Measurements from ENCODE around the gene GNGT2. TPM values are rescaled to one million over a fixed set of nuclear protein-coding genes. Genes with fewer than 3 reads are reported as not detected.

GNGT2 gene
- polyA plus RNA-seq, 1 of the 3 experiments (the other 2 are of a cell fraction) = 11.0 TPM

DNA sequence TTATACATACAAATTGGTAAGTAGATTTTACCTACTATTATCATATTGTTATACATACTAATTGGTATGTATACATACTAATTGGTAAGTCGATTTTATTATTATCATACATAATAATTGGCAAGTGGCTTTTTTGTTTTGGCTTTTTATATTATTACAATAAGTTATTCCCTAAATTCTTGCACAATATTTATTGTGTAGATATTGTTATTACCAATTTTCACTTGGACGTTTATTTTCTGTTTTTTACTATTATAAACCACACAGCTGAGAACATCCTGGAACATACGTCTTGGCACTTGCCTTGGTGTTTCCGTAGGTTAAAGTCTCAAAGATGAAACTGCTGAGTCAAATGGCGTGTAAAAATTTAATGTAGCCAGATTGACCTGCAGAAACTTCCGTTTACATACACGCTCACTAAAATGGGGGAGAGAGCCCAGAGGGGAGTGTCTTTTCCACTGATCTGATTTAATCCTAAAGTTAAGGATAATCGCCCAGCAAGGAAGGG is 18.9 kb downstream of the GNGT2 start:
- no peaks in the 10 kb centered on the region for H3K36me3 ChIP-seq (replicated peaks in 1 of 2; ENCODE audit: control insufficient read depth in 1 of 2, insufficient read depth in 2 of 2, low read length in 1 of 2)
- H2AFZ ChIP-seq (ENCODE audit: low read depth) = peak overlapping the region; percentile 92
- 1% methylated on average over 8 of the region's 8 CpGs for WGBS (ENCODE audit: low lambda C conversion rate)
- peak overlapping the region; percentile 90 to 94 for H3K27ac ChIP-seq (ENCODE audit: low read depth in 2 of 2, low read length in 1 of 2)
- peak overlapping the region; percentile 64 to 77 for H3K4me3 ChIP-seq (ENCODE audit: low read depth in 2 of 2, low read length in 1 of 2)
- TF ChIP-seq TAF1 (IDR thresholded peaks at IDR 0.05; ENCODE audit: borderline replicate concordance, low read depth, low read length) (no peak), NFIC (IDR thresholded peaks at IDR 0.05; ENCODE audit: borderline replicate concordance) (no peak), YY1 (IDR thresholded peaks at IDR 0.05; ENCODE audit: low read depth) (0 out of 2 replicates have a peak, but pooled peaks have one; percentile 8)
- TF ChIP-seq, protein P1, sequence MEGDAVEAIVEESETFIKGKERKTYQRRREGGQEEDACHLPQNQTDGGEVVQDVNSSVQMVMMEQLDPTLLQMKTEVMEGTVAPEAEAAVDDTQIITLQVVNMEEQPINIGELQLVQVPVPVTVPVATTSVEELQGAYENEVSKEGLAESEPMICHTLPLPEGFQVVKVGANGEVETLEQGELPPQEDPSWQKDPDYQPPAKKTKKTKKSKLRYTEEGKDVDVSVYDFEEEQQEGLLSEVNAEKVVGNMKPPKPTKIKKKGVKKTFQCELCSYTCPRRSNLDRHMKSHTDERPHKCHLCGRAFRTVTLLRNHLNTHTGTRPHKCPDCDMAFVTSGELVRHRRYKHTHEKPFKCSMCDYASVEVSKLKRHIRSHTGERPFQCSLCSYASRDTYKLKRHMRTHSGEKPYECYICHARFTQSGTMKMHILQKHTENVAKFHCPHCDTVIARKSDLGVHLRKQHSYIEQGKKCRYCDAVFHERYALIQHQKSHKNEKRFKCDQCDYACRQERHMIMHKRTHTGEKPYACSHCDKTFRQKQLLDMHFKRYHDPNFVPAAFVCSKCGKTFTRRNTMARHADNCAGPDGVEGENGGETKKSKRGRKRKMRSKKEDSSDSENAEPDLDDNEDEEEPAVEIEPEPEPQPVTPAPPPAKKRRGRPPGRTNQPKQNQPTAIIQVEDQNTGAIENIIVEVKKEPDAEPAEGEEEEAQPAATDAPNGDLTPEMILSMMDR (IDR thresholded peaks at IDR 0.05) = no peak
- TF ChIP-seq, protein P2, sequence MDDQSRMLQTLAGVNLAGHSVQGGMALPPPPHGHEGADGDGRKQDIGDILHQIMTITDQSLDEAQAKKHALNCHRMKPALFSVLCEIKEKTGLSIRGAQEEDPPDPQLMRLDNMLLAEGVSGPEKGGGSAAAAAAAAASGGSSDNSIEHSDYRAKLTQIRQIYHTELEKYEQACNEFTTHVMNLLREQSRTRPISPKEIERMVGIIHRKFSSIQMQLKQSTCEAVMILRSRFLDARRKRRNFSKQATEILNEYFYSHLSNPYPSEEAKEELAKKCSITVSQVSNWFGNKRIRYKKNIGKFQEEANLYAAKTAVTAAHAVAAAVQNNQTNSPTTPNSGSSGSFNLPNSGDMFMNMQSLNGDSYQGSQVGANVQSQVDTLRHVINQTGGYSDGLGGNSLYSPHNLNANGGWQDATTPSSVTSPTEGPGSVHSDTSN (IDR thresholded peaks at IDR 0.05) = no peak
- H3K4me2 ChIP-seq = peak overlapping the region; percentile 74
- ChIA-PET POLR2A (no interaction called here), CTCF (interaction anchor here (0.7 to 8.6 kb wide), 12 partner anchors 10 to 378 kb away, joined by 3 to 77 read pairs (median 4); partner anchors contain the start of gene PHOSPHO1)
- peaks cover 21% of the 10 kb centered on the region for H3F3A ChIP-seq (replicated peaks; ENCODE audit: insufficient read depth)
- peaks cover 0 to 3% of the 10 kb centered on the region in 2 experiments; a peak in 2 of 4 replicates for H3K4me1 ChIP-seq (ENCODE audit: control insufficient read depth in 1 of 2, insufficient read depth in 2 of 2, low read depth in 1 of 2, low read length in 1 of 2)
- H3K27me3 ChIP-seq (ENCODE audit: insufficient read depth) = no peaks in the 10 kb centered on the region; the same call in 1 of the 2 replicates
- H3K79me2 ChIP-seq (ENCODE audit: insufficient read depth) = no peaks in the 10 kb centered on the region
- H3K9me3 ChIP-seq = no peaks in the 10 kb centered on the region
- no peak for DNase-seq
- no peaks in the 10 kb centered on the region for H4K20me1 ChIP-seq (ENCODE audit: insufficient read depth)
- no peaks in the 10 kb centered on the region for H3K9me2 ChIP-seq
- peak overlapping the region; percentile 79 for H3K9ac ChIP-seq

DNA sequence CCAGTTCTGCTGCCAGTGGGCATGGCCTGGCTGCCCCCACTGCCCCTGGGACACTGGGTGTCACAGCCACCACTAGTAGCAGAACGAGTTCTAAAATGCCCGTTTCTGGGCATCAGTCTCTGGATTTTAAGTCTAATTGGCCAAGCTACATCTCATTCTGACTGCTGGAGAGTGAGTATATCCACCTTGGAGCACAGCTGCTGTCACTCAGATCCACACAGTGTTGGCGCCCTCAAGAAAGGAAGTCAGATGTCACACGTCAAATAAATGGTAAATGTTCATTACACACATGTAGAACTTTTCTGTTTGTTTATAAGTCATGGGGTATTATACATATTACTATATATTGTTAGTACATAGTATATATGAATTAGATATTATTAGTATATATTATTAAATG is 19.4 kb downstream of the GNGT2 start:
- H4K20me1 ChIP-seq (ENCODE audit: insufficient read depth) = no peaks in the 10 kb centered on the region
- peaks cover 20% of the 10 kb centered on the region for H3F3A ChIP-seq (replicated peaks; ENCODE audit: insufficient read depth)
- no peak overlapping the region for H3K9ac ChIP-seq
- no peak overlapping the region for H3K4me2 ChIP-seq
- CTCF ChIA-PET = interaction anchor here (0.9 to 8.6 kb wide), 9 partner anchors 10 to 158 kb away, joined by 3 to 77 read pairs (median 4); partner anchors contain the start of gene PHOSPHO1
- no peaks in the 10 kb centered on the region; the same call in 1 of the 2 replicates for H3K27me3 ChIP-seq (ENCODE audit: insufficient read depth)
- no peak overlapping the region for H2AFZ ChIP-seq (ENCODE audit: low read depth)
- 59% methylated on average over 4 of the region's 4 CpGs for WGBS (ENCODE audit: low lambda C conversion rate)
- no peaks in the 10 kb centered on the region for H3K9me2 ChIP-seq
- H3K36me3 ChIP-seq (replicated peaks in 1 of 2; ENCODE audit: control insufficient read depth in 1 of 2, insufficient read depth in 2 of 2, low read length in 1 of 2) = no peaks in the 10 kb centered on the region
- no peak overlapping the region for H3K27ac ChIP-seq (ENCODE audit: low read depth in 2 of 2, low read length in 1 of 2)
- POLR2A ChIA-PET = no interaction called here
- peaks cover 0 to 3% of the 10 kb centered on the region in 2 experiments; a peak in 2 of 4 replicates for H3K4me1 ChIP-seq (ENCODE audit: control insufficient read depth in 1 of 2, insufficient read depth in 2 of 2, low read depth in 1 of 2, low read length in 1 of 2)
- H3K79me2 ChIP-seq (ENCODE audit: insufficient read depth) = no peaks in the 10 kb centered on the region
- no peak for DNase-seq
- no peaks in the 10 kb centered on the region for H3K9me3 ChIP-seq
- no peak overlapping the region for H3K4me3 ChIP-seq (ENCODE audit: low read depth in 2 of 2, low read length in 1 of 2)
- TF ChIP-seq POLR2AphosphoS5 (IDR thresholded peaks at IDR 0.05; ENCODE audit: low read depth, low read length) = no peak
- TF ChIP-seq RFX5 (IDR thresholded peaks at IDR 0.05; ENCODE audit: low read length) = no peak

DNA sequence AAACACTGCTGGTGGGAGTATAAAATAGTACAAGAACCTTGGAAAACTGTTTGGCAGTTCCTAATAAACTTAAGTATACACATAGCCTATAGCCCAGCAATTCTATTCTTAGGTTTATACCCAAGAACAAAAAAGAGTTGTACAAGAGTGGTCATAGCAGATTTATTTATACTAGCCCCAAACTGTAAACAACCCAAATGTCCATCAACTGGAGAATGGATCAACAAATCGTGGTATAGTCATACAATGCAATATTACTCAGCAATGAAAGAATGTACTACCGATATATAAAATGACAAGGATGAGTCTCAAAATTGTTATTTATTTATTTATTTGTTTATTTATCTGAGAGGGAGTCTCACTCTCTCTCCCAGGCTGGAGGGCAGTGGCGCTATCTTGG is 23.1 kb downstream of the GNGT2 start:
- Histone ChIP-seq H3K9ac (no peak overlapping the region), H4K20me1 (ENCODE audit: insufficient read depth) (no peaks in the 10 kb centered on the region), H3K9me3 (no peaks in the 10 kb centered on the region), H2AFZ (ENCODE audit: low read depth) (no peak overlapping the region), H3K4me3 (ENCODE audit: low read depth in 2 of 2, low read length in 1 of 2) (no peak overlapping the region), H3K9me2 (no peaks in the 10 kb centered on the region), H3K4me1 (ENCODE audit: control insufficient read depth in 1 of 2, insufficient read depth in 2 of 2, low read depth in 1 of 2, low read length in 1 of 2) (peaks cover 0 to 3% of the 10 kb centered on the region in 2 experiments; a peak in 2 of 4 replicates), H3K79me2 (ENCODE audit: insufficient read depth) (no peaks in the 10 kb centered on the region), H3K27ac (ENCODE audit: low read depth in 2 of 2, low read length in 1 of 2) (no peak overlapping the region), H3K27me3 (ENCODE audit: insufficient read depth) (peaks cover under 1% of the 10 kb centered on the region; the same call in 1 of the 2 replicates), H3K36me3 (replicated peaks in 1 of 2; ENCODE audit: control insufficient read depth in 1 of 2, insufficient read depth in 2 of 2, low read length in 1 of 2) (no peaks in the 10 kb centered on the region), H3F3A (replicated peaks; ENCODE audit: insufficient read depth) (peaks cover 5% of the 10 kb centered on the region), H3K4me2 (no peak overlapping the region)
- ChIA-PET POLR2A (no interaction called here), CTCF (no interaction called here)
- 49% methylated on average over 3 of the region's 3 CpGs for WGBS (ENCODE audit: low lambda C conversion rate)
- no peak for DNase-seq
- TF ChIP-seq FOXJ3 (CRISPR knock-in tag; IDR thresholded peaks at IDR 0.05) (no peak), FOXM1 (IDR thresholded peaks at IDR 0.05; ENCODE audit: low read depth) (no peak), POLR2AphosphoS5 (IDR thresholded peaks at IDR 0.05; ENCODE audit: low read depth, low read length) (no peak), RXRA (IDR thresholded peaks at IDR 0.05; ENCODE audit: borderline replicate concordance, low read depth) (no peak), MXI1 (IDR thresholded peaks at IDR 0.05; ENCODE audit: low read depth, low read length) (no peak), MEF2A (IDR thresholded peaks at IDR 0.05; ENCODE audit: borderline replicate concordance, low read depth) (no peak), YY1 (IDR thresholded peaks at IDR 0.05; ENCODE audit: low read depth) (no peak), GABPA (IDR thresholded peaks at IDR 0.05; ENCODE audit: low read depth) (no peak), RAD21 (IDR thresholded peaks at IDR 0.05; ENCODE audit: low read length) (no peak)
- TF ChIP-seq, protein P2 (IDR thresholded peaks at IDR 0.05) = no peak
- TF ChIP-seq, protein P3, sequence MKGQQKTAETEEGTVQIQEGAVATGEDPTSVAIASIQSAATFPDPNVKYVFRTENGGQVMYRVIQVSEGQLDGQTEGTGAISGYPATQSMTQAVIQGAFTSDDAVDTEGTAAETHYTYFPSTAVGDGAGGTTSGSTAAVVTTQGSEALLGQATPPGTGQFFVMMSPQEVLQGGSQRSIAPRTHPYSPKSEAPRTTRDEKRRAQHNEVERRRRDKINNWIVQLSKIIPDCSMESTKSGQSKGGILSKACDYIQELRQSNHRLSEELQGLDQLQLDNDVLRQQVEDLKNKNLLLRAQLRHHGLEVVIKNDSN (IDR thresholded peaks at IDR 0.05; ENCODE audit: borderline replicate concordance, low read depth) = no peak
- TF ChIP-seq, protein P4, sequence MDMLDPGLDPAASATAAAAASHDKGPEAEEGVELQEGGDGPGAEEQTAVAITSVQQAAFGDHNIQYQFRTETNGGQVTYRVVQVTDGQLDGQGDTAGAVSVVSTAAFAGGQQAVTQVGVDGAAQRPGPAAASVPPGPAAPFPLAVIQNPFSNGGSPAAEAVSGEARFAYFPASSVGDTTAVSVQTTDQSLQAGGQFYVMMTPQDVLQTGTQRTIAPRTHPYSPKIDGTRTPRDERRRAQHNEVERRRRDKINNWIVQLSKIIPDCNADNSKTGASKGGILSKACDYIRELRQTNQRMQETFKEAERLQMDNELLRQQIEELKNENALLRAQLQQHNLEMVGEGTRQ (IDR thresholded peaks at IDR 0.05; ENCODE audit: borderline replicate concordance, low read depth, low read length) = no peak

All from SK-N-SH (cell line).